K562 (cell line): ENCODE measurements around the gene CEL. TPM values are rescaled to one million over a fixed set of nuclear protein-coding genes. Genes with fewer than 3 reads are reported as not detected.

ENCODE experiments used
- CEBPG ChIP-seq, 3 experiments: fragments of 200-800 bp in 1 of 3; sonication (Bioruptor generic) in 1 of 3; sonication (generic) in 1 of 3; formaldehyde crosslinking in 1 of 3; IDR thresholded peaks in 2 of 3; conservative IDR thresholded peaks in 1 of 3; 2 replicates each; pipeline versions ENCODE4 v1.6.1 to v1.8.0; 2016 to 2022; ENCODE audit warnings: missing compliant biosample characterization in 2 of 3, missing genetic modification characterization in 2 of 3, mild to moderate bottlenecking in 1 of 3, missing genetic modification reagents in 1 of 3
- CHD4 ChIP-seq: fragments of 200-600 bp; sonication (generic); IDR thresholded peaks from 3 replicates; pipeline ENCODE4 v1.6.1; 2012; ENCODE audit warnings: low read depth, mild to moderate bottlenecking, mixed read lengths, low read length, inconsistent platforms; ENCODE audit not compliant: insufficient read depth, insufficient replicate concordance, poor library complexity, severe bottlenecking
- GABPB2 ChIP-seq: fragments of 250-450 bp; sonication (Bioruptor Pico); conservative IDR thresholded peaks from 2 replicates; pipeline ENCODE4 v1.5.1; 2021; ENCODE audit warnings: mild to moderate bottlenecking
- HNRNPK ChIP-seq: fragments of 200-400 bp; formaldehyde crosslinking; IDR thresholded peaks from one replicate; pipeline ENCODE4 v1.6.1; 2018; ENCODE audit warnings: mild to moderate bottlenecking, low read depth, low read length; ENCODE audit not compliant: poor library complexity, severe bottlenecking
- MTA3 ChIP-seq: fragments of 450-650 bp; formaldehyde crosslinking; IDR thresholded peaks from 2 replicates; pipeline ENCODE4 v1.6.1; 2017; ENCODE audit warnings: mild to moderate bottlenecking, borderline replicate concordance
- NFYB ChIP-seq: IDR thresholded peaks from 2 replicates; pipeline ENCODE4 v1.6.1; 2011; ENCODE audit warnings: mild to moderate bottlenecking, moderate library complexity; ENCODE audit not compliant: insufficient read length; ENCODE audit errors: extremely low read depth
- SAFB2 ChIP-seq: fragments of 200-400 bp; formaldehyde crosslinking; IDR thresholded peaks from 2 replicates; pipeline ENCODE4 v1.6.1; 2018; ENCODE audit warnings: borderline replicate concordance, low read length, low read depth, moderate library complexity; ENCODE audit not compliant: severe bottlenecking
- ZNF507 ChIP-seq: conservative IDR thresholded peaks from 2 replicates; pipeline ENCODE4 v1.6.1; 2017; ENCODE audit warnings: missing genetic modification characterization, missing compliant biosample characterization
- polyA plus RNA-seq, 8 experiments: library from polyadenylated mRNA; depleted of rRNA in 4 of 8; stranded (reverse) in 5 of 8; unstranded in 3 of 8; fragments of >200 nt; fragmentation: Nextera tagmentation in 2 of 8; fragmentation: Illumina TruSeq in 1 of 8; extraction: Ambion mirVana in 2 of 8; extraction: Trizol in 1 of 8; gene quantifications; 2 replicates each; pipeline versions ENCODE4 v1.2.1 to v1.2.3, GENCODE V29; 2011 to 2014; ENCODE audit warnings: inconsistent platforms in 1 of 8, missing spikeins in 1 of 8
- total RNA-seq, 7 experiments: library from RNA; depleted of rRNA in 6 of 7; stranded (reverse); fragments of >200 nt in 6 of 7; fragmentation: Illumina TruSeq in 2 of 7; extraction: Trizol in 2 of 7; gene quantifications; 2 replicates each; pipeline versions ENCODE4 v1.2.1 to v1.2.3, GENCODE V29; 2011 to 2021; ENCODE audit warnings: low replicate concordance in 1 of 7
- TF ChIP-seq, protein P1 (sequence below): sonication (generic); formaldehyde crosslinking; IDR thresholded peaks from 2 replicates; pipeline ENCODE4 v1.5.0; 2020; ENCODE audit warnings: missing genetic modification reagents
- TF ChIP-seq, protein P2 (sequence below): fragments of 450-650 bp; conservative IDR thresholded peaks from 2 replicates; pipeline ENCODE4 v1.6.1; 2016; ENCODE audit warnings: missing genetic modification characterization, low read depth, mild to moderate bottlenecking, missing compliant biosample characterization, moderate library complexity

CEL gene
- total and polyA plus RNA-seq, 9 of the 15 experiments (the other 6 are each of a cell fraction or from before 2014, with no cell fraction given), result 0.09 to 3.0 (median 0.51) TPM; not detected in 2

DNA sequence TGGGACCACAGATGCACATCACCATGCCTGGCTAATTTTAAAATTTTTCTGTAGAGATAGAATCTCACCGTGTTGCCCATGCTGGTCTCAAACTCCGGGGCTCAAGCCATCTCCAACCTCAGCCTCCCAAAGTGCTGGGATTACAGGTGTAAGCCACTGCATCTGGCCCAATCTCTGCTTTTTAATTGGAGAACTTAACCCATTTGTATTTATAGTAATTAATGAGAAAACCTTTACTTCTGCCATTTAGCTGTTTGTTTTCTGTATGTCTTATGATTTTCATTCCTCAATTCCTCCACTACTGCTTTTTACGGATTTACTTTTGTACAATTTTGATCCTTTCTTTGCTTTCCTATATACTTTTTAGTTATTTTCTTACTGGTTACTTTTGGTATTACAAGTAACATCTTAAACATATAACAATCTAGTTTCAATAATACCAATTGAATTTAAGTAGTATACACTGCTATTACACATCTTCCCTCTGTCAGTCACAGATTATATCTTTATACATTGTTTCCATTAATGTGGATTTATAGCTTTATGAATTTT lies 33.1 kb downstream of the CEL start (continued):
- TF ChIP-seq, protein P1, sequence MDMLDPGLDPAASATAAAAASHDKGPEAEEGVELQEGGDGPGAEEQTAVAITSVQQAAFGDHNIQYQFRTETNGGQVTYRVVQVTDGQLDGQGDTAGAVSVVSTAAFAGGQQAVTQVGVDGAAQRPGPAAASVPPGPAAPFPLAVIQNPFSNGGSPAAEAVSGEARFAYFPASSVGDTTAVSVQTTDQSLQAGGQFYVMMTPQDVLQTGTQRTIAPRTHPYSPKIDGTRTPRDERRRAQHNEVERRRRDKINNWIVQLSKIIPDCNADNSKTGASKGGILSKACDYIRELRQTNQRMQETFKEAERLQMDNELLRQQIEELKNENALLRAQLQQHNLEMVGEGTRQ, result no peak
- TF ChIP-seq GABPB2 (CRISPR knock-in tag) (no peak), CHD4 (no peak), CEBPG (CRISPR knock-in tag; IDR thresholded peaks at IDR 0.05) (no peak), CEBPG (tag; conservative IDR thresholded peaks at IDR 0.05 in 1 of 2, IDR thresholded peaks at IDR 0.05 in 1 of 2) (no peak), HNRNPK (no peak), ZNF507 (tag) (peak; percentile 93), NFYB (no peak), MTA3 (no peak), SAFB2 (no peak)
- TF ChIP-seq, protein P2, sequence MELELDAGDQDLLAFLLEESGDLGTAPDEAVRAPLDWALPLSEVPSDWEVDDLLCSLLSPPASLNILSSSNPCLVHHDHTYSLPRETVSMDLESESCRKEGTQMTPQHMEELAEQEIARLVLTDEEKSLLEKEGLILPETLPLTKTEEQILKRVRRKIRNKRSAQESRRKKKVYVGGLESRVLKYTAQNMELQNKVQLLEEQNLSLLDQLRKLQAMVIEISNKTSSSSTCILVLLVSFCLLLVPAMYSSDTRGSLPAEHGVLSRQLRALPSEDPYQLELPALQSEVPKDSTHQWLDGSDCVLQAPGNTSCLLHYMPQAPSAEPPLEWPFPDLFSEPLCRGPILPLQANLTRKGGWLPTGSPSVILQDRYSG (tag), result no peak
